ACC112 (cell line): ENCODE data around the gene MAPKBP1.
"Not testable (repeated sequence)": the region's sequence is repeated elsewhere in the genome, so short reads cannot be mapped to it uniquely, and the experiment has no call there.

ENCODE experiments used
- H2AFZ ChIP-seq: fragments of 200-600 bp; sonication (generic); one replicate; pipeline ENCODE4 v1.6.0; 2017; ENCODE audit warnings: antibody characterized with exemption, low read length; ENCODE audit not compliant: unreplicated experiment
- H3K27ac ChIP-seq: fragments of 200-600 bp; sonication (generic); 2 replicates; pipeline ENCODE4 v1.5.1; 2014; ENCODE audit warnings: low read depth, mild to moderate bottlenecking, antibody characterized with exemption, low read length, moderate library complexity
- H3K27me3 ChIP-seq: fragments of 200-600 bp; sonication (generic); 2 replicates; pipeline ENCODE4 v1.6.1; 2014; ENCODE audit warnings: mild to moderate bottlenecking, antibody characterized with exemption, low read length, moderate library complexity, mixed read lengths; ENCODE audit not compliant: insufficient read depth
- H3K36me3 ChIP-seq: fragments of 200-600 bp; sonication (generic); 2 replicates; pipeline ENCODE4 v1.6.1; 2016; ENCODE audit warnings: mild to moderate bottlenecking, antibody characterized with exemption, low read length, moderate library complexity, mixed read lengths; ENCODE audit not compliant: insufficient read depth
- H3K4me1 ChIP-seq: fragments of 200-600 bp; sonication (generic); one replicate; pipeline ENCODE4 v1.6.1; 2016; ENCODE audit warnings: low read length, mixed read lengths; ENCODE audit not compliant: insufficient read depth, unreplicated experiment, control insufficient read depth
- H3K4me3 ChIP-seq: fragments of 200-600 bp; sonication (generic); 2 replicates; pipeline ENCODE4 v1.5.1; 2014; ENCODE audit warnings: mild to moderate bottlenecking, low read depth, low read length
- H3K79me2 ChIP-seq: fragments of 200-600 bp; sonication (generic); one replicate; pipeline ENCODE4 v1.6.0; 2016; ENCODE audit warnings: low read length; ENCODE audit not compliant: control insufficient read depth, unreplicated experiment, insufficient read depth

MAPKBP1 gene

DNA sequence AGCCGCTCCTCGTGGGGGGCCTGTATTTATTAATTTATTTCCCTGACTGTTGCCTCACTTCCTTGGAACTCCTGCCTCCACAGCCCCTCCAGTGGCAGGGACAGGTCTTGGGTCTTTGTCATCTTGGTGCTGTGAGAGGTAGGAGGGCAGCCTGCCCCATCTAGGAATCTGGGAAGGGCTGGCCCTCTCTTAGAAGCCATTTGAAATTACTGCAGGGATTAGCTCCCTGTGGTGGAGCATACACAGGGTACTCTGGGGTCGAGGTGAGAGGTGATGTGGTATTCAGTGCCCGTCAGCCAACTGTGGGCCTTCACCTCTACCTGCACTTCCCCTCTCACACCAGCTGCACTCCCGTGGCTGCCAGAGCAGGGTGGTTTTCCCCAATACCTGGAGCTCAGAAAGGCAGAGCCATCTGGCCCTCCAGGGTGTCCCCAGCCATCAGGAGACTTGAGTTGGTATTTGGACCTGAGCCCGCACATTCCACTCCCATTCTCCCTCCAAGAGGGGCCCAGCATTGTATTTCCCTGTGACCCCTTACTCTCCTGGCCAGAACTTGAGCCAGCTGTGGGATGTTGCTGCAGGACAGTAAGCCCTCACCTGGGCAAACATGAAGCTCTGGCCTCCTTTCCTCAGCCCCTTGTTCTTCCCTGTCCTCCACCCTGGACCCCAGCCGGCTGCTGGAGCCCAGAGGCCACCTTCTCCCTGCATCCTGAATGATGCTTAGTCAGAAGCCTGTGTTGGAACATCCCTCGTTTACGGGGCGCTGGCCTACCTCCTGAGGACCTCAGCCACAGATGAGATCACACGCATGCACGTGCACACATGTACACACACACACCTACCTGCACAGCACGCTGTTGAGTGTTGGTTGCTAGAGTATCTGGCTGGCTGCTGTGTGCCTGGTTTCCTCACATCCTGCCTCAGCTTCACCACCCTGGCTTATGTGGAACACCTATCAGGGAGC, 51.6 kb downstream of the MAPKBP1 start:
- no peaks in the 10 kb centered on the region for H3K79me2 ChIP-seq
- no peak overlapping the region for H2AFZ ChIP-seq
- H3K27ac ChIP-seq, result no peak overlapping the region
- no peaks in the 10 kb centered on the region for H3K27me3 ChIP-seq
- H3K36me3 ChIP-seq, result 0 out of 2 replicates have a peak, but pooled peaks cover 2% of the 10 kb centered on the region
- no peak overlapping the region for H3K4me3 ChIP-seq
- peaks cover 7% of the 10 kb centered on the region for H3K4me1 ChIP-seq

DNA sequence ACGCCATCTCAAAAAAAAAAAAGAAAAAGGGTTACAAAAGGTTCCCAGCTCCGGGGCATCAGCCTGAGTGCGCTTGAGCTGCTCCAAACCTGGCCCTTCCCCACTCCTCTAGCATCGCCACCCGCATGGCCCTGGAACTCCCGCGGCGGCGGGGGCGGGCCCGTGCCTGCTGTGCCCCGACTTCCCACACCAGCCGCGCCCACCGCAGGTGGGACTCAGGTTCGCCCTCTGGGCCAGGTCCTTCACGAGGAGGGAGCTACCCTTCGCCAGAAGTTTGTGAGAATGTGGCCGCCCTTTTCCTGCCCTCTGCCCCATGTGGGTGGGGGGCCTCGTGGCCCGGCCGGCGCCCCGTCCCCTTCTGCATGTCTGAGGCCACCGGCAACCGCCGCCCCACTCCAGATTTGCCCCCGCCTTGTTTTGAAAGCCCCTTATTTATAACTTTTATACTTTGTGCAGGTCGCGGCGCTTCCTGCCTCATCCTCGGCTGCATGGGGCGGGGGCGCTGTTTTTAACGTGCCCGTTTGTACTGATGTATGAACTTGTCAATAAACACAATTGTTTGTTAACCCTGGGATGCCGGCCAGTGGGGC, 53.1 kb downstream of the MAPKBP1 start:
- Histone ChIP-seq H3K27ac (no peak overlapping the region), H3K4me3 (peak overlapping the region; percentile 91), H2AFZ (peak overlapping the region; percentile 3), H3K79me2 (no peaks in the 10 kb centered on the region), H3K27me3 (no peaks in the 10 kb centered on the region), H3K36me3 (0 out of 2 replicates have a peak, but pooled peaks cover 2% of the 10 kb centered on the region), H3K4me1 (peaks cover 7% of the 10 kb centered on the region)

DNA sequence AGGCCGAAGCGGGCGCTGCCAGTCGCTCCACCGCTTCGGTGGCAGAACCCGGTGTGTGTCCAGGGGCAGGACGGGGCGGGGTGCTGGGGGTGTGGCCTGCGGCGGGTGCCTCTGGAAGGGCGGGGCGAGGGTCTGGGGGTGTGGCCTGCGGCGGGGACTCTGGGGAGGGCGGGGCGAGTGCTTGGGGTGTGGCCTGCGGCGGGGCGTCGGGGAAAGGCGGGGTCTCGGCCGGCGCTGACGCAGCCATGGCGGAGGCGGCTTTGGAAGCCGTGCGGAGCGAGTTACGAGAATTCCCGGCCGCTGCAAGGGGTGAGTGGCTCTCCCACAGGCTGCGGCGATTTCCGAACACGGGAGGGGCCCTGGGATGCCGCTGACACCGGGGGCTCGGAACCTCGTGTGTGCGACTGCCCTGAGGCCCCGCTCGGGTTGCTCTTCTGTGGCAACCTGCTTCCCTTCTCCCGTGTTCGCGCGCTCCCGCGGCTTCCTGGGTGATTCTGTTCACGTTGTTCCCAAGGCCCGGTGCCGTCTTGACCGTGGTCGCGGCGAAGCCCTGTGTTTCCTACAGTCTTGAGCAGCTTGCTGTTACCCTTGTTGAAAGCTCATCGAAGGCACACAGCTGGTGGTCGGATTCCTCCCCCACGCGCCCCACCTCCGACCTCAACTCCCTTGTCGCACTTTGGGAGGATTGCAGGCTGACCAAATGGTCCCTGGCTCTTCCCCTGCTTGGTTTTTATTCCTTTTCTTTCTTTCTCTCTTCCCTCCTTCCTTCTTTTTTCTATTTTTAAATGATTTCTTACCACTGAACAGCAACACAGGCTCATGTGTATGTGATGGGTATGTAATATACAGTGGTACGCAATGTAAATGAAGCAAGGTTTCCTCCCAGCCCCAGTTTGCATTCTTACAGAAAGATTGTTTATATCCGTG, 53.9 kb downstream of the MAPKBP1 start, which contains the start of gene JMJD7:
Gene JMJD7, plus strand, starts transcription at position 213 of the 927 bp plus-strand sequence. Its CDS starts 33 bp downstream, at position 246.
- H3K4me1 ChIP-seq, result peaks cover 7% of the 10 kb centered on the region
- peak within 1 kb of the TSS; percentile 91 for H3K4me3 ChIP-seq
- H3K79me2 ChIP-seq, result no peaks in the 10 kb centered on the region
- H3K36me3 ChIP-seq, result 0 out of 2 replicates have a peak, but pooled peaks cover 2% of the 10 kb centered on the region
- H3K27ac ChIP-seq, result no peak within 1 kb of the TSS; the same call in 1 of the 2 replicates
- no peaks in the 10 kb centered on the region for H3K27me3 ChIP-seq
- H2AFZ ChIP-seq, result peak within 1 kb of the TSS; percentile 65

DNA sequence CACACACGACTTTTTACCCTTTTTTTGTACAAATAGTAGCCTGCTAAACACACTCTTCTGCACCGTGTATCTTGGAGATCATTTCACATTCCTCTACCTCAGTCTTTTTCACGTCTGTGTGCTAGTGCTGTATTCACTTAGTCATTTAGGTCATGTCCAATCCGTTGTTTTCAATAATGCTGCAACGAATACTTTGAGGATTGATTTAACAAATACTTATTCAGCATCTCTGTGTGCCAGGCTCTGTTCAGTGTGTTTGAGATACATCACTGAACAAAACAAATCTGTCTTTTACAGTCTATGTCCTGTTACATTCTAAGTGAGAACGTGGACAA, 54.5 kb downstream of the MAPKBP1 start:
- Histone ChIP-seq H2AFZ (peak overlapping the region; percentile 65), H3K27ac (no peak overlapping the region), H3K79me2 (no peaks in the 10 kb centered on the region)

DNA sequence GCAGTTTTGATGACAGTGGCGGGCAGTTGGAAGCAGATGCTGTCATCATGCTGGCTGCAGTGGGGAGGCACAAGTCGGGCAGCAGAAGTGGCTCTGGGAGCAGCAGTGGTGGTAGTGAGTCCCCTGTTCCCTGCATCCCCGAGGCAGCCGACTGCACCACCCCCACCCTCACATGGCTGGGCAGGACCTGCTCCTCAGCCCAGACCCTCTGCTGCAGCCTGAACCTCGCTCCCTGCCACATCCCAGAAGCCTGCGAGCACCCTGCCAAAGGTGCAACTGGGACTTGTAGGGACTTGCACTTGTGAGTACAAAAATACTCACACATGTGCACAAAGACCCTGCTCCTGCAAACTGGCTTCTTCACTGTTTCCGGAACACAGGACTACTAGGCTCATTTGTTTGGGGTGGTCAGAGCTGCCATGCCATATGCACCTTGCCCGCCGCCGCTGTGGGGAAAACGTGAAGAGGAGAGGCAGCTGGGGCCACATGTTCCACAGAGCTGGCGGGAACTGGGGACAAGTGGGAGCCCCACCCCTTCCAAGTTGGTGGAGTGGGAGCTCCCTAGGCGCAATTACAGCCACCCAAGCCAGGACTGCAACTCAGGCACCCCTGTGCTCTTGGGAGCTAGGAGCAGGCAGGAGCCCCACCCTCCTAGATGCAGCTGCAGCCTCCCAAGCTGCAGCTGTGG, 55.8 kb downstream of the MAPKBP1 start:
- no peak overlapping the region for H2AFZ ChIP-seq
- no peaks in the 10 kb centered on the region for H3K79me2 ChIP-seq
- H3K36me3 ChIP-seq, result no peaks in the 10 kb centered on the region
- H3K4me1 ChIP-seq, result peaks cover 7% of the 10 kb centered on the region
- H3K27me3 ChIP-seq, result no peaks in the 10 kb centered on the region
- no peak overlapping the region for H3K27ac ChIP-seq
- H3K4me3 ChIP-seq, result no peak overlapping the region

More for the DNA sequence above, 54.5 kb downstream of the MAPKBP1 start:
- no peaks in the 10 kb centered on the region for H3K27me3 ChIP-seq
- 0 out of 2 replicates have a peak, but pooled peaks cover 2% of the 10 kb centered on the region for H3K36me3 ChIP-seq
- H3K4me1 ChIP-seq, result peaks cover 7% of the 10 kb centered on the region
- peak overlapping the region; percentile 91 for H3K4me3 ChIP-seq

DNA sequence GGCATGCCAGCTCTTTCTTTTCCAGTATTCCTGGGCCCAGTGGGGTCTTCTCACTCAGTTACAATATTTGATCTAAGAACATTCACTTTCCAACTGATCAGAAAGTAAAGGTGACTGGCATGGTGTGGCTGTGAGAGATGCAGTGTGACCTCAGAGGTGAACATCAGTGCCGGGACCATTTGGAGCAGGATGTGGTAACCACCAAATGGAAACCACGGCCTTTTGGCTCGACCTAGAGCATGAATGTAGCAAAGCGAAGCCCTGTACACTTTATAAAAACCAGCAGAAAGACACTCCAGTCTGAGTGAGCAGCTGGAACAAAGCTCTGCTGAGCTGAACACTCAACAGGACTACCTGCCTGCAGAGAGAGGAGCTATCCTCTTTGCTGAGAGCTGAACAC, 57.0 kb downstream of the MAPKBP1 start:
- H3K4me3 ChIP-seq, H2AFZ ChIP-seq, H3K27me3 ChIP-seq, H3K27ac ChIP-seq, H3K36me3 ChIP-seq, H3K79me2 ChIP-seq, H3K4me1 ChIP-seq: not testable (repeated sequence)

DNA sequence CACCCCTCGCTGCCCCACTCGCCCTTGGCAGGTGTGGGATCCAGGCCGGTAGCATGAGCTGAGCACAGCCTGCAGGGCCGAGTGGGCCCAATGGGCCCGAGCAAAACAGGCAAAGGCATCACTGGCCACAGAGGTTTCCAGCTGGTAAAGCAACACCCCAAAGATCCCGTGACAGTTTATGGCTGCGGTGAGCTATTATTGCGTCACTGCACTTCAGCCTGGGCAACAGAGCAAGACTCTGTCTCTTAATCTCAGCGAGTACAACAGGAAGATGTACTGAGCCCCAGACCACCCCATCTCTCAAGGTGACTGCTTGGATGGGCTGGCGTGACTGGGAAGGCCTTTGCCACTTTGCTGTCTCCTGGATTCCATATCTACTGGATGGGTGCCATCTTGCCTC, 57.9 kb downstream of the MAPKBP1 start:
- no peaks in the 10 kb centered on the region for H3K36me3 ChIP-seq
- H3K4me1 ChIP-seq, result peaks cover 7% of the 10 kb centered on the region
- no peaks in the 10 kb centered on the region for H3K27me3 ChIP-seq
- H3K27ac ChIP-seq, result no peak overlapping the region
- no peak overlapping the region for H3K4me3 ChIP-seq
- H2AFZ ChIP-seq, result no peak overlapping the region
- H3K79me2 ChIP-seq, result no peaks in the 10 kb centered on the region

DNA sequence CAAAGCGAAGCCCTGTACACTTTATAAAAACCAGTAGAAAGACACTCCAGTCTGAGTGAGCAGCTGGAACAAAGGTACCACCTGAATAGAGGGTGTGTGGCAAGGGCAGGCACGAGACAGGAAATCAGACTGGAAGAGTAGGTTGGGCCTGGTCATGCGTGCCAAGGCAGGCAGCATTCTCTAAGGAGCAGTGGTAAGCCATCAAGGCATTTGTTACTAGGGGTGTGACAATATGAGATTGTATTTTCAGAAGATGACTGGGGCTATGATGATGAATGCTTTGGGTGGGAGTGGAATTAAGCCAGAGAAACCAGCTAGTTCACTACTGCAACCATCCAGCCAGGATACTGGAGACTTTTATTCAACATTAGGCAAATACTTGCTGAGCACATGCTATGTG, 58.6 kb downstream of the MAPKBP1 start:
- Histone ChIP-seq H3K4me1 (peaks cover 7% of the 10 kb centered on the region), H3K4me3 (no peak overlapping the region), H3K27ac (no peak overlapping the region), H3K27me3 (no peaks in the 10 kb centered on the region), H2AFZ (no peak overlapping the region), H3K79me2 (no peaks in the 10 kb centered on the region), H3K36me3 (no peaks in the 10 kb centered on the region)

DNA sequence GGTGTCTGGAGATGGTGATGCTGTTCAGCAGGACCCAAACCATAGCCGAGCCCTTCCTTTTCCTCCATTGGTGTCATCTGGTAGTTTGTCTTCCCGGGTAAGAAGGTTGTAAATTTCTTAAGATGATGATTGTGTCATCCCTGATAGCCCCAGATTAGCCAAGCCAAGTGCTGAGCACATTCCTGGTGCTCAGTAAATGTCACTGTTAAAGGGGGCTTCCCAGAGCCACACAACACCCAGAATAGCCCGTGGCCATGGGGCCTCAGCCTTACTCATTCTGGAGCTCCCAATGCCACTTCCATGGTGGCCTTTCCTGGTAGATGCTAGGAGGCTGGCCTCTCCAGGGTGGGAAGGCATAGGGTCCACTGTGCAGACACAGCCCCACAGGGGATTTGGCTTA, 59.8 kb downstream of the MAPKBP1 start:
- no peaks in the 10 kb centered on the region for H3K36me3 ChIP-seq
- no peaks in the 10 kb centered on the region for H3K79me2 ChIP-seq
- H3K4me3 ChIP-seq, result no peak overlapping the region
- no peaks in the 10 kb centered on the region for H3K27me3 ChIP-seq
- peaks cover 1% of the 10 kb centered on the region for H3K4me1 ChIP-seq
- H2AFZ ChIP-seq, result no peak overlapping the region
- H3K27ac ChIP-seq, result no peak overlapping the region

DNA sequence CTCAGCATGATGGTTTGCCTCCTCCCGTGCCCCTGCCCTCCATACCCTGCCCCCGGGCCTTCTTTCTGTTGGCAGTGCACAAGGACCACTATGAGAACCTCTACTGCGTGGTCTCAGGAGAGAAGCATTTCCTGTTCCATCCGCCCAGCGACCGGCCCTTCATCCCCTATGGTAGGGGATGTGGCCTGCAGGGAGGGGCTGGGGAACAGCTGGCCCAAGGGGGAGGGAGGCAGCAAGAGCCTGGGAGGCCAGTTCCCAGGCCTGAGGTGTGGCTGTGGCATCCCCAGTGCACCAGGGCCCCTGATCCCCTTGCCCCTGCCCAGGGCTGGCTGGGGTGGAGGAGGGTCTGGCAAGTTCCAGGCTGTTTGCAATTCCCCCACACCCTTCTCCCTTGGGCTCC, 61.8 kb downstream of the MAPKBP1 start:
- no peaks in the 10 kb centered on the region for H3K36me3 ChIP-seq
- no peak overlapping the region for H3K4me3 ChIP-seq
- no peaks in the 10 kb centered on the region for H3K79me2 ChIP-seq
- H2AFZ ChIP-seq, result no peak overlapping the region
- no peak overlapping the region for H3K27ac ChIP-seq
- no peaks in the 10 kb centered on the region for H3K4me1 ChIP-seq
- no peaks in the 10 kb centered on the region for H3K27me3 ChIP-seq
